ENCODE measurements around the gene ITPR2.
"Not testable (repeated sequence)": the region's sequence is repeated elsewhere in the genome, so short reads cannot be mapped to it uniquely, and the experiment has no call there.

ITPR2 gene

GRCh38 chr12:26750531-26751175 is 82.3 kb downstream of the ITPR2 start:
- DNase-seq = no peak

- no peak for DNase-seq
These were observed 83.2 kb downstream of the ITPR2 start for GRCh38 chr12:26749781-26750180.

- DNase-seq = no peak
These were observed 84.1 kb downstream of the ITPR2 start for GRCh38 chr12:26748741-26749431.

GRCh38 chr12:26748412-26748740 is 84.6 kb downstream of the ITPR2 start:
- DNase-seq = no peak

GRCh38 chr12:26746121-26746714 is 86.8 kb downstream of the ITPR2 start:
- no peak for DNase-seq

- DNase-seq = no peak
These were observed 88.1 kb downstream of the ITPR2 start for GRCh38 chr12:26744697-26745440.

GRCh38 chr12:26744042-26744626 is 88.9 kb downstream of the ITPR2 start:
- DNase-seq = no peak

- no peak for DNase-seq
These were observed 91.3 kb downstream of the ITPR2 start for GRCh38 chr12:26741584-26742227.

- DNase-seq = no peak
These were observed 92.0 kb downstream of the ITPR2 start for GRCh38 chr12:26740991-26741390.

GRCh38 chr12:26740348-26740747 is 92.6 kb downstream of the ITPR2 start:
- DNase-seq = no peak

GRCh38 chr12:26737487-26738030 is 95.4 kb downstream of the ITPR2 start:
- DNase-seq = no peak

GRCh38 chr12:26736563-26737486 is 96.2 kb downstream of the ITPR2 start:
- DNase-seq = no peak

GRCh38 chr12:26735249-26735639 is 97.8 kb downstream of the ITPR2 start:
- DNase-seq = no peak

- no peak for DNase-seq
These were observed 98.3 kb downstream of the ITPR2 start for GRCh38 chr12:26734510-26735248.

- no peak for DNase-seq
These were observed 100.7 kb downstream of the ITPR2 start for GRCh38 chr12:26732005-26732908.

- no peak for DNase-seq
These were observed 102.3 kb downstream of the ITPR2 start for GRCh38 chr12:26730481-26731350.

GRCh38 chr12:26729137-26729671 is 103.8 kb downstream of the ITPR2 start:
- not testable (repeated sequence) for DNase-seq

Data from NCI-H1694 (cell line).